CD14-positive monocyte (primary cell): Measurements from ENCODE around the gene AKT1S1. TPM values are rescaled to one million over a fixed set of nuclear protein-coding genes. Genes with fewer than 3 reads are reported as not detected.
A peak's percentile ranks its signal among the peaks of the same experiment; 100 is the strongest.

Experiments used
- DNase-seq, 3 donors: peaks; one replicate each; pipeline ENCODE4 v3.0.0-alpha.2; 2011 to 2022
- H2AFZ ChIP-seq: 2 replicates; pipeline ENCODE4 v1.6.0; 2012; ENCODE audit warnings: mild to moderate bottlenecking, low read depth, low read length, inconsistent platforms; ENCODE audit not compliant: insufficient read depth, poor library complexity, severe bottlenecking
- H3K27ac ChIP-seq, 2 donors: 1 replicate in 1 of 2; 2 replicates in 1 of 2; pipeline ENCODE4 v1.5.1; 2012 to 2013; ENCODE audit warnings: low read length in 2 of 2, control low read depth in 1 of 2, inconsistent platforms in 1 of 2, low read depth in 1 of 2, mild to moderate bottlenecking in 1 of 2
- H3K27me3 ChIP-seq, 2 donors: one replicate each; pipeline versions ENCODE4 v1.6.0 to v1.6.1; 2011 to 2013; ENCODE audit warnings: low read length in 2 of 2; ENCODE audit not compliant: control insufficient read depth in 2 of 2, insufficient read depth in 2 of 2
- H3K36me3 ChIP-seq, 2 donors: replicated peaks in 1 of 2; 1 replicate in 1 of 2; 2 replicates in 1 of 2; pipeline versions ENCODE4 v1.5.1 to v1.6.1; 2012 to 2013; ENCODE audit warnings: low read length in 2 of 2, control low read depth in 1 of 2, inconsistent platforms in 1 of 2, mild to moderate bottlenecking in 1 of 2; ENCODE audit not compliant: insufficient read depth in 2 of 2, control insufficient read depth in 1 of 2
- H3K4me1 ChIP-seq, 2 donors: 1 replicate in 1 of 2; 2 replicates in 1 of 2; pipeline versions ENCODE4 v1.5.1 to v1.6.1; 2012 to 2013; ENCODE audit warnings: low read length in 2 of 2, control low read depth in 1 of 2, inconsistent platforms in 1 of 2, mild to moderate bottlenecking in 1 of 2, moderate library complexity in 1 of 2; ENCODE audit not compliant: insufficient read depth in 2 of 2, control insufficient read depth in 1 of 2
- H3K4me2 ChIP-seq: replicated peaks from 2 replicates; pipeline ENCODE3; 2012; ENCODE audit warnings: low read length, moderate library complexity, mild to moderate bottlenecking; ENCODE audit not compliant: poor library complexity, severe bottlenecking; ENCODE audit errors: extremely low read depth
- H3K4me3 ChIP-seq, 3 experiments: fragments of 200-600 bp in 1 of 3; sonication (generic) in 1 of 3; replicated peaks in 1 of 3; 1 replicate in 2 of 3; 2 replicates in 1 of 3; pipeline ENCODE4 v1.5.1; 2011 to 2013; ENCODE audit warnings: low read length in 3 of 3, mild to moderate bottlenecking in 3 of 3, control low read depth in 2 of 3, low read depth in 2 of 3, inconsistent platforms in 1 of 3, moderate library complexity in 1 of 3
- H3K79me2 ChIP-seq: 2 replicates; pipeline ENCODE4 v1.6.0; 2012; ENCODE audit warnings: mild to moderate bottlenecking, control low read depth, inconsistent platforms, low read length, moderate library complexity; ENCODE audit not compliant: insufficient read depth
- H3K9ac ChIP-seq: 2 replicates; pipeline ENCODE4 v1.6.0; 2017; ENCODE audit warnings: low read length, mild to moderate bottlenecking; ENCODE audit not compliant: insufficient read depth, poor library complexity, severe bottlenecking
- H3K9me3 ChIP-seq, 2 donors: replicated peaks in 1 of 2; 1 replicate in 1 of 2; 2 replicates in 1 of 2; pipeline versions ENCODE4 v1.5.1 to v1.6.1; 2012 to 2013; ENCODE audit warnings: low read length in 2 of 2, control low read depth in 1 of 2; ENCODE audit not compliant: control insufficient read depth in 1 of 2, insufficient read depth in 1 of 2
- H4K20me1 ChIP-seq: 2 replicates; pipeline ENCODE4 v1.6.0; 2012; ENCODE audit warnings: mild to moderate bottlenecking, low read length, control low read depth, moderate library complexity; ENCODE audit not compliant: insufficient read depth
- H3K27ac Mint-ChIP-seq, 7 donors: one replicate each; pipeline ENCODE4 v1.8.0; 2020; ENCODE audit warnings: mild to moderate bottlenecking in 7 of 7, mixed read lengths in 7 of 7, moderate library complexity in 6 of 7, inconsistent platforms in 2 of 7
- H3K27me3 Mint-ChIP-seq, 3 donors: one replicate each; pipeline ENCODE4 v1.8.0; 2021 to 2022; ENCODE audit warnings: low read depth in 3 of 3, mild to moderate bottlenecking in 3 of 3, mixed read lengths in 3 of 3, moderate library complexity in 3 of 3, inconsistent platforms in 1 of 3
- H3K36me3 Mint-ChIP-seq, 2 donors: one replicate each; pipeline ENCODE4 v1.8.0; 2020; ENCODE audit warnings: mixed read lengths in 2 of 2, inconsistent platforms in 1 of 2, mild to moderate bottlenecking in 1 of 2
- H3K4me1 Mint-ChIP-seq: one replicate; pipeline ENCODE4 v1.8.0; 2020; ENCODE audit warnings: mild to moderate bottlenecking, mixed read lengths
- H3K4me3 Mint-ChIP-seq, 2 donors: one replicate each; pipeline ENCODE4 v1.8.0; 2020; ENCODE audit warnings: mild to moderate bottlenecking in 2 of 2, mixed read lengths in 2 of 2, moderate library complexity in 1 of 2
- H3K9me3 Mint-ChIP-seq, 7 donors: one replicate each; pipeline ENCODE4 v1.8.0; 2020 to 2022; ENCODE audit warnings: mixed read lengths in 7 of 7, mild to moderate bottlenecking in 6 of 7, moderate library complexity in 6 of 7, inconsistent platforms in 2 of 7
- CTCF ChIP-seq: fragments of 200-600 bp; IDR thresholded peaks from one replicate; pipeline ENCODE4 v1.8.0; 2022; ENCODE audit warnings: antibody characterized with exemption, mild to moderate bottlenecking
- WGBS: methylation state at CpG from one replicate; pipeline ENCODE4 v1.1.5; 2013; ENCODE audit warnings: missing lambda C conversion rate; ENCODE audit not compliant: insufficient coverage; 5-methylcytosine and 5-hydroxymethylcytosine counted together
- intact Hi-C, 2 donors: fragments of 100-400 bp; cut with micrococcal nuclease; formaldehyde crosslinking; loops; one replicate each; pipeline versions ENCODE4 v1.15.0 to v1.15.1; 2023
- polyA plus RNA-seq, 3 donors: library from polyadenylated mRNA; depleted of rRNA in 1 of 3; unstranded in 2 of 3; stranded (reverse) in 1 of 3; fragments of 300-500 nt in 2 of 3; fragments of >200 nt in 1 of 3; fragmentation: Illumina TruSeq in 2 of 3; gene quantifications; 1 replicate in 2 of 3; 2 replicates in 1 of 3; pipeline ENCODE4 v1.2.3, GENCODE V29; 2012 to 2021

The AKT1S1 gene
- polyA plus RNA-seq, 3 donors: 5.4 to 18.2 (median 6.6) TPM

DNA sequence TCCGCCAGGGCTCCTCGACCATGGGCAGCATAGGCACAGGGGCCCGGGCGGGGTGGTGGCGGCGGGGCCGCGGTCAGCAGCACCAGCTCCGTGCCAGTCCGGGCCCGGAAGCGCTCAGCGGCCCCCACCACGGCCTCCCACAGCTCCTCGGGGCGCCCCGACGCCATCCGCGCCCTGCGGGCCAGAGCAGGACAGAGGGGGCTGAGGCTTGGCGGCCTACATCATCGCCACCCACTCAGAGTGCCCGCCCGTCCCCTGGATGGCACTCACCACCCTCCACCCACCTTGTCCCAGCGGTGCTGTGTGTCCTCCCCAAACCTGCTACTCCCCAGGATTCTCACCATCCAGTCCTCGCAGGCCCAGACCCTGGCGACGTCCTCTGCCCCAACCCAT is 4.0 kb downstream of the AKT1S1 start:
- H3K4me3 Mint-ChIP-seq: no peak overlapping the region

GRCh38 chr19:49872245-49873128 is 4.7 kb downstream of the AKT1S1 start:
- no peak for DNase-seq
- Histone ChIP-seq H3K4me3 (no peak overlapping the region), H3K4me1 (peaks cover 38 to 43% of the 10 kb centered on the region in 2 donors), H3K9ac (no peak overlapping the region), H3K27me3 (no peaks in the 10 kb centered on the region), H3K4me2 (no peak overlapping the region), H3K27ac (no peak overlapping the region), H4K20me1 (peaks cover 4% of the 10 kb centered on the region), H3K9me3 (no peaks in the 10 kb centered on the region), H3K79me2 (peaks cover 28% of the 10 kb centered on the region), H2AFZ (no peak overlapping the region), H3K36me3 (no peaks in the 10 kb centered on the region)
- peak overlapping the region in 1 of 7 donors; percentile 47 for H3K27ac Mint-ChIP-seq
- no peak overlapping the region for H3K4me3 Mint-ChIP-seq
- intact Hi-C loops: no loop called here
- WGBS: 98% methylated on average over 15 of the region's 27 CpGs
- H3K9me3 Mint-ChIP-seq: no peaks in the 10 kb centered on the region
- TF ChIP-seq CTCF: no peak
- H3K4me1 Mint-ChIP-seq: peaks cover 36% of the 10 kb centered on the region
- H3K27me3 Mint-ChIP-seq: peaks cover 0 to 3% (median 0%) of the 10 kb centered on the region in 3 donors
- peaks cover 15 to 38% of the 10 kb centered on the region in 2 donors for H3K36me3 Mint-ChIP-seq

More for the DNA sequence above, 4.0 kb downstream of the AKT1S1 start:
- peaks cover 28% of the 10 kb centered on the region for H3K79me2 ChIP-seq
- WGBS: 96% methylated on average over 26 of the region's 29 CpGs
- H3K27me3 ChIP-seq: no peaks in the 10 kb centered on the region
- peaks cover 34 to 39% of the 10 kb centered on the region in 2 donors for H3K4me1 ChIP-seq
- H3K27ac ChIP-seq: no peak overlapping the region
- H3K4me3 ChIP-seq: no peak overlapping the region
- no peak for DNase-seq
- H4K20me1 ChIP-seq: peaks cover 4% of the 10 kb centered on the region
- TF ChIP-seq CTCF: no peak
- no peaks in the 10 kb centered on the region for H3K9me3 ChIP-seq
- H3K36me3 ChIP-seq: no peaks in the 10 kb centered on the region
- H3K27ac Mint-ChIP-seq: peak overlapping the region in 1 of 7 donors; percentile 32
- H3K9ac ChIP-seq: no peak overlapping the region
- peaks cover 15 to 38% of the 10 kb centered on the region in 2 donors for H3K36me3 Mint-ChIP-seq
- H3K27me3 Mint-ChIP-seq: peaks cover 0 to 3% (median 0%) of the 10 kb centered on the region in 3 donors
- H3K4me1 Mint-ChIP-seq: peaks cover 34% of the 10 kb centered on the region
- no peaks in the 10 kb centered on the region for H3K9me3 Mint-ChIP-seq
- intact Hi-C loops: no loop called here
- no peak overlapping the region for H2AFZ ChIP-seq
- H3K4me2 ChIP-seq: no peak overlapping the region
